Islet of Langerhans (tissue), 1 donor: ENCODE data around the gene CIBAR2.

Experiments
- FAIRE-seq: peaks from one replicate; lab custom pipeline; 2011; peaks lifted over from hg19 to GRCh38; lab: Jason Lieb, UNC

CIBAR2 gene

GRCh38 chr16:85144026-85144915 is 32.0 kb upstream of the CIBAR2 start:
- no peak for FAIRE-seq

- no peak for FAIRE-seq
Observed at GRCh38 chr16:85142771-85143211, 30.5 kb upstream of the CIBAR2 start.

DNA sequence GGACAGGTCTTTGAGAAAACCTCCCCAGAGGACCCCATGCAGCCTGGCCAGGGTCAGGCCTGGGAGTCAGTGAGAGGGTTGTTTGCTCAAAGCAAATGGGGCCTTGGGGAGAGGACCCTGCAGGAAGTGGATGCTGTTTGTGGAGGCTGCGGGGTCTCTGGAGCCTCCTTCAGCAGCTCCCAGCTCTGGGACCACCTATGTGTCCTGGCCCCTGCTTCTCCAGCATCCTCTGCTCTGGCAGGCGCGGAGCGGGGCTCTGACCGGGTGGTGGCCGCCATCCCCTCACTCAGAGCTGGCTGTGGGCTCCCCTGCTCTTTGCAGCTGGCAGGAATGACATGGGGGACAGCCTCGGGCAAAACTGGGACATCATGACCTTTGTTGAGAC is 29.8 kb upstream of the CIBAR2 start:
- no peak for FAIRE-seq

DNA sequence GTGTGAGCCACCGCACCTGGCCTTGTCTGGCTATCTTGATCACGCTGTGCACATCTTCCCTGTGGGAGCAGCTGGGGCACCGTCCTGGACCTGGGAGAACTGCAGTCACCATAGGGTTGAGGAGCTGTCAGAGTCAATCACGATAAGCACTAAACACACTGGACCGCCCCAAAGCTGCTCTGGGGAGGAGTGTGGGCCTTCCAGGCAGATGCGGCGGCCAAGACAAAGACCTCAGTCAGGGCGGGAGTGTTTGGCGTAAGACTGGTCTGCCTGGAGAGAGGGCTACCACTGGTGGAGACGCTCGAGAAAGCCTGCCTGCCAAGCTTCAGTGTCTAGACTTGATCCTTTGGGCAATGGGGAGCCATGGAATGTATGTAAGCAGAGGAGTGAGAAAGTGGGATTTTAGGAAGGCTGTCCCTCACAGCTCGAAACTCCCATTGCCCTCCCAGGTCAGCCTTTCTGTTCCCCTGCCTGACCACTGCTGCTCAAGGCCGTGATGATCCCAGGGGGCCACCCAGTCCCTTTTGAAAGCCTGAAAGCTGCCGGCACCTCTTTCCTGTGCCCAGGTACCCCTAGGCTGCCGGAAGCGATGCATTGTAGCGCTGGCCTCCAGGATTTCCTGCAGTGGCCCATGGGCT is 29.3 kb upstream of the CIBAR2 start:
- no peak for FAIRE-seq

GRCh38 chr16:85140455-85141012 is 28.3 kb upstream of the CIBAR2 start:
- FAIRE-seq: no peak

DNA sequence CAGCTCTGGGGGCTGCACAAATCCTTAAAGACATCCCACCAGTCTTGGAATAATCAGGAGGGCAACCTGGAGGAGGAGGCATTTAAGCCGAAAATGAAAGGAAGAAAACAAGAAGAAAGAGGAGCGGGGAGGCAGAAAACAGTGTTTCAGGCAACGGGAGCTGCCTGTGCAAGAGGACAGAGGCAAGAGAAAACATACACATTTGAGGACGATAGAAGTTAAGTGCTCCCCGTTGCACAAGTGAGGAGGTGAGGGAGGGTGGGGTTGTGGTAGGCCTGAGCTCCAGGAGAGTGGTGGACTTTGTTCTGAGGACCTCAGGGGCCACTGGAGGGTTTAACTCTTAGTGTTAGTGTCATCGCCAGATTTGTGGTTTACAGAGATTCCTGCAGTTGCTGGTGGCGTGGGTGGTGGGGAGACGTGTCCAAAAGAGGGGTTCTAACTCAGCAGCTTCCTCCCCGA is 27.6 kb upstream of the CIBAR2 start:
- FAIRE-seq: no peak

DNA sequence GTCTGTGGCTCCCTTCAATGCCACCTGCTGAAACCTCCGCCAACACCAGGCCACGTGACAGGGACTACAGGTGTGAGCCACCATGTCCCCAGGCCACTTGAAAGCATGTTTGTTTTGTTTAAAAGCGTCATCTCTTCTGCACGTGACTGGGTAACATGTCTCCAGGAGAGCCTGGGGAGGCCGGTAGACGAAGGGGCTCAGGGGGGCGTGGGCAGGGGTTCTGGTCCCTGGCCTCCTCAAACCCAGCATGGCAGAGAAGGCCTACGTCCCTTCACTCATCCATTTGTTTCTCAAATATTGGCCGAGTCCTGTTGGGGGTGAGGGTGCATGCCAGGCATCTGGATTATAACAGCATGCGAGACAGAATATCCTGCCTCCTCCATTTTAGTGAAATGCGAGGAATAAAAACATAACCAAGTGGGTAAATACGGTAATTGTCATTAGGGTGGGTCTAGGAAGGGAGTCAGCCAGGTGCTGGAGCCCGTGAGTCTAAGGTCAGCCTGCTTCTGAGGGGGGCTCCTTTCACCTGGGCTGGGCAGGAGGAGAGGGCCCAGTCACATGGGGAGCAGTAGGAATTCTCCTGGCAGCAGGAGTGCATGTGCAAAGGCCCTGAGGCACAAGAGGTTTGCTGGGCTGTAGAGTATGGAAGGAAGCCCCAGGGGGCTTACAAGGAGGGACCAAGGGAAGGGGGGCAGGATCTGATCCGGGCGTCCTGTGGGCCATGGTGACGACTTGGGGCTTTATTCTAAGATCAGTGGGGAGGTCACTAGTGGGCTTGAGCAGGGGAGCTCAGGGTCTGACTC is 26.8 kb upstream of the CIBAR2 start:
- FAIRE-seq: no peak

- no peak for FAIRE-seq
Observed at GRCh38 chr16:85138073-85138824, 26.0 kb upstream of the CIBAR2 start.

DNA sequence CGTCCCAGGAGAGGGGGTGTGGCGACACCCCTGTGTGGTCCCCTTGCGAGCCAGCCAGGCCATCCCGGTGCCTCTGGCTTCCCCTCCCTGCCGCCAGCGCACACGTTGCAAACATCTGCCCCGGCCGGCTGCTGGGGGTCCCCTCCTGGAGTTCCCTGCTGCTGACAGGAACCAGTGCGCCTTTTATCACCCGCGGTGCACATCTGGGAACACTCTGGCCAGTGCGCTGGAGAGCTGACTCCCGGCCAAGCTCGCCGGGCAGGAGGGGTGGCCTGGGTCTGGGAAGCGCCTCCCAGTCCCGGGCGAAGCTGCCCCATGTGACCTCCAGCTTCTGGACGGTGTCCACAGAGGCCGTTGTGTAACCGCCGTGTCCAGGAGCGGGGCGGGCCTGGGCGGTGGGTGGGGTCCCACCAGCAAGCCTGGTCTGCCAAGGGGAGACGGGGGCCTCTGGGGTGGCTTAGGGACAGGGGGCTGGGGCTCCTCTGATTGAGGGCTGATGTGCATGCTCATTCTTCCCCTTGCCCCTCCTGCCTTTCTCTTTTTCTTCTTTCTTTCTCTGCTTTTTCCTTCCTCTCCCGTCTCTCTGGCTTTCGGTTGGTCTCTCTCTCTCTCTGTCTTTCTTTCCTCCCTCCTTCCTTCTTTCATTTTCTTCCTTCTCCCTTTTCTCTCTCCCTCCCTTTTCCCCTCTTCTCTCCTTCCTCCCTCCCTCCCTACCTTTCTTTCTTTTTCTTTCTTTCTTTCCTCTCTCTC is 25.2 kb upstream of the CIBAR2 start:
- no peak for FAIRE-seq

DNA sequence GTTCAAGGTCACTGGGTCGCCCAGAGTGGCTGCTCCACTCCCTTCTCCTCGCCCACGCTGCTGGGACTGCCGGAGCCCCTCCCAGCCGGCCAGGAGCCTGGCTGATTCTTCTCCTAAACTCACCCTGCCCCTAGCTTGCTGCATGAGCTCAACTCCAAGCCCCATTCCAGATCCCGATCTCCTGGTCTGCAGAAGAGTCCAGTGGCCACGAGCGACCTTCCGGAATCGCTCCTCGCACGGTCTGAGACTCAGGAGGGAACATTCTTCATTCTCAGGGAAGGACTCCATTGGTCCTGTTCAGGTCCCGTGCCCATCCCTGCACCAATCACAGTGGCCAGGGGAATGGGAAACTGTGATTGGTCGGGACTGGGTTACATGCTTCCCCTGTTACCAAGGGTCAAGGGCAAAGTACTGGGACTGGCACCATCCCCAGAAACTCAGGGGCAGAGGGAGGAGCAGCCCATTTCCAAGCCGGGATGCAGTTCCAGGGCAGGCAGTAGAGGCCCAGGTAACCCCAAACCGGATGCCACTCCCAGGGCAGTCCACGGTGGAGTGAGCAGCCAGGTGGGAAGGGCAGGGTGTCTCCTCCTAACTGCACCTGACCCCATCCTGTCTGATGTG is 24.5 kb upstream of the CIBAR2 start:
- no peak for FAIRE-seq

- no peak for FAIRE-seq
Observed at GRCh38 chr16:85136213-85136701, 24.0 kb upstream of the CIBAR2 start.

GRCh38 chr16:85134789-85135142 is 22.5 kb upstream of the CIBAR2 start:
- no peak for FAIRE-seq

- FAIRE-seq: no peak
Observed at GRCh38 chr16:85134076-85134788, 22.0 kb upstream of the CIBAR2 start.

- no peak for FAIRE-seq
Observed at GRCh38 chr16:85133290-85133599, 21.0 kb upstream of the CIBAR2 start.

DNA sequence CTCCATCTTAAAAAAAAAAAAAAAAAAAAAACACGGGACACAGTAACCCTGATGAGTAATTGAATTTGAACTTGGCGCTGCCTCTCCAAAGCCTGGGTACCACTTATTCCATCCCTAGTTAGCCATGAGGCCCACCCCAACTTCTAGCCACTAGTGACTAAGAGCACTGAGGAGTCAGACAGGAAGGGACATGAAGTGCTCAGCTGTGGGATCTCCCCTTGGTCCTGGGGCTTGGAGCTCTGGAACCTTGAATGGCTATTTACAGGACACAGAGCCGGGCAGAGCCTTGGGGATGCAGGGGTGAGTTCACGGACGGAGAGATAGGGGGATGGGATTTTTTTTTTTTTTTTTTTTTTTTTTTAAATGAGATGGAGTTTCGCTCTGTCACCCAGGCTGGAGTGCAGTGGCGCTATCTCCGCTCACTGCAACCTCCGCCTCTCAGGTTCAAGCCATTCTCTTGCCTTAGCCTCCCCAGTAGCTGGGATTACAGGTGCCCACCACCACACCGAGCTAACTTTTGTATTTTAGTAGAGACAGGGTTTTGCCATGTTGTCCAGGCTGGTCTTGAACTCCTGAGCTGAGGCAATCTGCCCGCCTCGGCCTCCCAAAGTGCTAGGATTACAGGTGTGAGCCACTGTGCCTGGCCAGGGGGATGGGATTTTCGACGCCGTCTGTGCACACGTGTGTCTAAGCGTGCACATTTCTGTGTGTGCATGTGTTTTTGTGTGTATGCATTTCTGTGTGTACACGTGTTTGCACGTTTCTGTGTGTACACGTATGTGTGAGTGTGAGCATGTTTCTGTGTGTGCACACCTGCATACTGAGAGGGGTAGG is 20.4 kb upstream of the CIBAR2 start:
- no peak for FAIRE-seq

- no peak for FAIRE-seq
Observed at GRCh38 chr16:85130705-85131028, 18.4 kb upstream of the CIBAR2 start.

- FAIRE-seq: no peak
Observed at GRCh38 chr16:85129876-85130704, 17.8 kb upstream of the CIBAR2 start.
